GM12892 (cell line): ENCODE measurements around the gene XAGE1B.

Experiments
- POLR2A ChIP-seq: IDR thresholded peaks from 2 replicates; pipeline ENCODE4 v1.6.1; 2011; ENCODE audit warnings: low read depth, low read length, control low read depth
- POLR2AphosphoS5 ChIP-seq: IDR thresholded peaks from 2 replicates; pipeline ENCODE4 v1.6.1; 2011; ENCODE audit warnings: low read depth, low read length, control low read depth

DNA sequence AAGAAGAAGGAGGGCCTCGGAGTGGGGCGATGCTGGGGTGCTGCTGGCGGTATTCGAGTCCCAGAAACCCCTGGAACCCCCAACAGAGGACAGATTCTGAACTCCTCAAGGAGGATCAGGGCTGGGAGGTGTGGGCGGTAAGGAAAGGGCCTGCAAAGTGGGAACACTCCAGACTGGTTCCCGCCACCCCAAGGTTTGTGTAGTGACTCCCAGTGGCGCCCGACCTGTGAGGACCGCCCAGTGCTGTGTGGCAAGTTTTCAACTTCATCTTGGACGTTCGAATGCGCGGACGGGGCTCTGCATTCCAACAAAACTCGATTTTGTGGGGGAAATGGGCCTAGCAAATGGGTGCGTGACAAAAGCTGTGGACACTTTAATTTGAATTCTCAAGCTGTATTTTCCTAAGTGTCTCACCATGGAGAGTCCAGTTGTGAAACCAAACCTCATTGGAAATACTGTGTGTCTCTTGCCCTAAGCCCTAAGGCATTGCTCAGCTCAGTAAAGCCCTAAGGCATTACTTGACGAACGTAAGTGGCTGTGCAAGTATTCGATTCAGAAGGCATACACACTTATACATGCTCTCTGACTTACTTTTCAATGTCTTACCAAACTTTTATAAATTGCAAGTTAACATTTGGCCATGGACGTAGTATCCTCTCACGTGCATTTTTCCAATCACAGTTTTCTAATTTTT, 27.4 kb upstream of the XAGE1B start:
- TF ChIP-seq POLR2A (no peak), POLR2AphosphoS5 (no peak)
